Measurements from ENCODE around the gene MSL3B.

The MSL3B gene

DNA sequence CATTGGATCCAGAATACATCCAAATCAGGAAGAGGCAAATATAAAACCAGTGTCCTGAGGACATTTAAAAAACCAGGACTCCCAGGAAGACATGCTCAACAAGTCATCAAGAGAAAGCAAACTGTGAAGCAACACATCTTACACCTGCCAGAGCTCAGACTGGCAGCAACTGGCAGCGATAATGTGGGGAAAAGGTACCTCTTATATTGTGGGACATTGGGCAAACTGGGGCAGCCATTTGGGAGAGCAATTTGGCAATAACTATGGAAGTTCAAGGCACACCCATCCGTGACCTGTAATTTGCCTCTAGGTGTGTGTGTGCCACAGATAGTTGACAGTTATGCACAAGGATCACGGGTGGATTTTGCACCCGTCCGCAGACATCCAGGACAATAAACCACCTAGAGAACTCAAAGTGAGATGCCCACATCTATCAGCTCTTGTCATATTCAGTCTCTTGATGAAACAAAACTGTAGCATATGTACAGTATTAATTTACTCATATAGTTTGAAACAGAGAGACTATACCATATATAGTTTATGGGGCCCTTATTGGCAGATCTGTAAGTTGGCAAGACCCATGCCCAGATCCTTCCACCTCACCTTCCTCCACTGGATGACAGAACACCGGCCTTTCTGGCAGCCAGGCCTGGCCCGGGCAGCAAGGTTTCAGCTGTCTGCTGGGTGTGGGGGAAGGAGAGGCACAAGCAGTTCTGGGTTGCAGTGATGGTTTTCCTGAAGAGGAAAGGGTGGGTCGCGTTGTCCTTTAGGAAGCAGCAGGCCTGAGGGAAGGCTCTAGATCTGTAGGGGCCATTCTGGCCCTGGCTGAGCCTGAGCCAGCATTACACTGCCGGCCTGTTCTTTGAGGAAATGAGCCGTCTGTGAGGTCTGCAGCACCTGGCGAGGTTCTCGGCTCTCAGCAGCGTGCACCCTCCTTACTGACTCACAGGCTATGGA lies 32.7 kb downstream of the MSL3B start:
- DNase-seq (ENCODE audit: extremely low spot score), result no peak
- H3K4me3 ChIP-seq (ENCODE audit: low read depth, low read length), result no peak overlapping the region
- H3K4me1 ChIP-seq (ENCODE audit: insufficient read depth), result no peaks in the 10 kb centered on the region
- no peak overlapping the region for H3K27ac ChIP-seq (ENCODE audit: low read depth)
- WGBS, result 91% methylated on average over 14 of the region's 14 CpGs
- H3K36me3 ChIP-seq (ENCODE audit: insufficient read depth), result no peaks in the 10 kb centered on the region

DNA sequence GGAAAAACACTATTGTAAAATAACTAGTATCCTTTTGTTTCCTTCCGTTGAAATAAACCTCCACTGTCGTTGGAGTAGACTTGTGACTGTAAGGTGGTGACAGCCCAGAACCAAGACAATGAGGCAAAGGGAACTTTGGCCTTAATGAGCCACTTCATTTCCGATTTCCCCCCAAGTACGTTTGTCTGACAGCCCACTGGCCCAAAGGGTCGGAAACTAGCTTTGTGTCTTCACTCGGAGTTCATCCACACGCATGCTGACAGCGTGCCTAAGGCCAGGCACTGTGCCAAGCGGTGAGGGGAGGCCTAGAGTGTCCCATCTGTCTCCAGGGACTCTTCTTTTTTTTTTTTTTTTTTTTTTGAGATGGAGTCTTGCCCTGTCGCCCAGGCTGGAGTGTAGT lies 34.8 kb downstream of the MSL3B start:
- Histone ChIP-seq H3K4me1 (ENCODE audit: insufficient read depth) (no peaks in the 10 kb centered on the region), H3K36me3 (ENCODE audit: insufficient read depth) (no peaks in the 10 kb centered on the region), H3K27ac (ENCODE audit: low read depth) (no peak overlapping the region), H3K4me3 (ENCODE audit: low read depth, low read length) (no peak overlapping the region)
- 53% methylated on average over 10 of the region's 10 CpGs for WGBS
- no peak for DNase-seq (ENCODE audit: extremely low spot score)

DNA sequence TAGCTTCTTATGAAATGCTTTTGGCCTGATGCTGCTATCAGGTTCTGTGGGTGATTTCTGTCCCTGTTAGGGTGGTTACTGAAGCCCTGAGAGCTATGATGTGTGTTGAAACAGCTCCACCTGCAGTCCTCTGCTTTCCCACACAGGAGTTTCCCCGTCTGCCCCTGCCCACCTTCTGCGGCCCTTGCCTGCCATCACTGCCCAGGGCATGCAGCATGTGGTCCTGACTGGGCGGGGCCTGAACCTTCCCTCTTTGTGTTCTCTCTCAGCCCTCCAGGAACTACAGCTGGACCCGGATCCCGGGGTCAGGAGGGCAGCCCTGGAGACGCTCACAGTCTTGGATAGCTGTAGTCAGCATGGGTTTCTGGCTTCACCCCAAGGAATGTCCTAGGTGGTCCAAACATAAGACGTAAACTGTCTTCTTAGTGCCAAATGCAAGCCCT lies 35.3 kb downstream of the MSL3B start:
- no peaks in the 10 kb centered on the region for H3K36me3 ChIP-seq (ENCODE audit: insufficient read depth)
- no peak for DNase-seq (ENCODE audit: extremely low spot score)
- 36% methylated on average over 7 of the region's 7 CpGs for WGBS
- no peak overlapping the region for H3K27ac ChIP-seq (ENCODE audit: low read depth)
- H3K4me1 ChIP-seq (ENCODE audit: insufficient read depth), result no peaks in the 10 kb centered on the region
- H3K4me3 ChIP-seq (ENCODE audit: low read depth, low read length), result no peak overlapping the region

DNA sequence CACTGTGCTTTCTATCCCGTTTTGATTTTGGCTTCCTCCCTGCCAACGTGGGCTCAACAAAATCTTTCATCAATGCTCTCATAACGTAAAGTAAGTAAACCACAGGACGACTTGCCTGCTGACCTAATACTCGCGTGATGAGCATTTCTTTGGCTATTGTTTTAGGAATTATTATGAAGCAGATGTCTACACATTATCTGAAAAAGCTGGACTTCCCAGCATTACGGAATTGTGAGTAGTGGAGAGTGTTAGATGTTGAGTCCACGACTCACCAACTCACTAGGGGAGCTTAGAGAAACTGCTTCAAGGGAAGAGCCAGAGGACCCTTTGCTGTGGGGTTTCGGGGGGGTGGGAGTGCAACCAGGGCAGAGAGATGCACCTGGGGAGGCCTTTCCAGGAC lies 35.8 kb downstream of the MSL3B start:
- 59% methylated on average over 9 of the region's 9 CpGs for WGBS

GRCh38 chr2:233831861-233832260 lies 36.3 kb downstream of the MSL3B start:
- Histone ChIP-seq H3K4me1 (ENCODE audit: insufficient read depth) (no peaks in the 10 kb centered on the region), H3K4me3 (ENCODE audit: low read depth, low read length) (no peak overlapping the region), H3K36me3 (ENCODE audit: insufficient read depth) (no peaks in the 10 kb centered on the region), H3K27ac (ENCODE audit: low read depth) (no peak overlapping the region)
- 92% methylated on average over 6 of the region's 6 CpGs for WGBS
- DNase-seq (ENCODE audit: extremely low spot score), result no peak

More for the DNA sequence above, 35.8 kb downstream of the MSL3B start:
- DNase-seq (ENCODE audit: extremely low spot score), result no peak
- Histone ChIP-seq H3K36me3 (ENCODE audit: insufficient read depth) (no peaks in the 10 kb centered on the region), H3K4me3 (ENCODE audit: low read depth, low read length) (no peak overlapping the region), H3K27ac (ENCODE audit: low read depth) (no peak overlapping the region), H3K4me1 (ENCODE audit: insufficient read depth) (no peaks in the 10 kb centered on the region)

DNA sequence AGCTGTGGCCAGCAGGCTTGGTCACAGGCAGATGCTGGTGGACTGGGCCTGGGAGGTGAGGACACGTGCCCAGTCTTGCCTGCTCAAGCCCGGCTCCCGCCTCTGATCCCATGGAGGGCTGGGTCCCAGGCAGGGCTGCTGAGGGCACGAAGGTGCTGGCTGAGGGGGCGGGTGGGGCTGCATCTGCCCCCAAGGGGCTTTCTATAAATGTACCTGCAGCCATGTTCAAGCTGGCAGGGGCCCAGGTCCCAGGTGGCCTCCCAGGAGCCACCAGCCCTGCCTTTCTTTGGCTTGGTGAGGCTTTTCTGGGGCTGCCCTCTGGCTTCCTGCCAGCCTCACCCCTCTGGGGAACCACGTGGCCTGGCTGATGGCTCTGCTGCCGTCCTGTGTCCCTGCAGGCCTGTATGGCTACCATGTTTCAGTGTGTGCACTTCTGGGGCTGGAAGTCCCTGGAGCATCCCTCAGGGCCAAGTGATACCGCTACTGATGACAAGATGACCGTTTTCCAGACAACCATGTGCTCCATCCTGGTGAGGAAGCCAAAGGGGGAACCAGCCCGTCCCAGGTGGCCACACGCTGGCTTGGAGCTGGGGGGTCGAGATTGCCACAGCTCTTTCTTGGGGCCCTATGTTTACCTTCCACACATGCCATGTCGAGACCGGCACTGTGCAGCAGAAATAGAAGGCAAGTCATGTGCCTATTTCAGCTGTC lies 37.0 kb downstream of the MSL3B start:
- no peak for DNase-seq (ENCODE audit: extremely low spot score)
- WGBS, result 67% methylated on average over 14 of the region's 14 CpGs
- H3K36me3 ChIP-seq (ENCODE audit: insufficient read depth), result no peaks in the 10 kb centered on the region
- H3K4me1 ChIP-seq (ENCODE audit: insufficient read depth), result no peaks in the 10 kb centered on the region
- H3K27ac ChIP-seq (ENCODE audit: low read depth), result no peak overlapping the region
- no peak overlapping the region for H3K4me3 ChIP-seq (ENCODE audit: low read depth, low read length)

DNA sequence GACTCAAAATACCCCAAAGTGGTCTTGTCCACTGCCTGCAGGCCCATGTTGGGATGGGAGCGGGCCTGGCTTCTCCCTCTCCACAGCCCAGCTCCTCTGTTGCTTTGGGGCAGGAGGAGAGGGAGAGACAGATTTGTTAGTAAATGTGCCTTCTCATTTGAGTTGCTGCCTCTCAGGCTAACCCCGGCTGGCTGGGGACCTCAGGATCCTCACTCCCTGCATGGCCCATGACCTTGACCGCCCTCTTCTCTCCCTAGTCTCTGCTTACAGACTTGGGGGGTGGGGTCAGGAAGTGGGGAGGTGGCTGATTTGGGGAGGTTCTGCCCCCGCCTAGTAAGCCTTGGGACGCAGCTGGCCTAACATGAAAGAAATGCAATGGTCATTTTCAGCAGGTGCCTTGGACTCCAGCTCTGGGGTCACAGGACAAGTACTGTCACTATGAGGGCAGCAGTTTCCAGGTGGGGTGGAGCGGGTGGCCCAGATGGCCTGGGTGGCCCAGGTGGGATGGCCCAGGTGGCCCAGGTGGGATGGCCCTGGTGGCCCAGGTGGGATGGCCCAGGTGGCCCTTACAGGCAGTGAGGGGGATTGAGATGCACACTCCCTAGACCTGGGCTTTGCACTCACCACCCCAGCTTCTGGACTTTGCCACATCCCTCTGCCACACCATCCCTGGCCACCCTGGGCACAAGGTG lies 37.9 kb downstream of the MSL3B start:
- WGBS, result 91% methylated on average over 6 of the region's 6 CpGs
- H3K4me1 ChIP-seq (ENCODE audit: insufficient read depth), result no peaks in the 10 kb centered on the region
- no peaks in the 10 kb centered on the region for H3K36me3 ChIP-seq (ENCODE audit: insufficient read depth)
- no peak overlapping the region for H3K4me3 ChIP-seq (ENCODE audit: low read depth, low read length)
- DNase-seq (ENCODE audit: extremely low spot score), result no peak
- H3K27ac ChIP-seq (ENCODE audit: low read depth), result no peak overlapping the region

GRCh38 chr2:233829193-233830110 lies 38.7 kb downstream of the MSL3B start:
- no peak overlapping the region for H3K4me3 ChIP-seq (ENCODE audit: low read depth, low read length)
- no peak for DNase-seq (ENCODE audit: extremely low spot score)
- no peaks in the 10 kb centered on the region for H3K4me1 ChIP-seq (ENCODE audit: insufficient read depth)
- no peaks in the 10 kb centered on the region for H3K36me3 ChIP-seq (ENCODE audit: insufficient read depth)
- 76% methylated on average over 15 of the region's 15 CpGs for WGBS
- H3K27ac ChIP-seq (ENCODE audit: low read depth), result no peak overlapping the region

DNA sequence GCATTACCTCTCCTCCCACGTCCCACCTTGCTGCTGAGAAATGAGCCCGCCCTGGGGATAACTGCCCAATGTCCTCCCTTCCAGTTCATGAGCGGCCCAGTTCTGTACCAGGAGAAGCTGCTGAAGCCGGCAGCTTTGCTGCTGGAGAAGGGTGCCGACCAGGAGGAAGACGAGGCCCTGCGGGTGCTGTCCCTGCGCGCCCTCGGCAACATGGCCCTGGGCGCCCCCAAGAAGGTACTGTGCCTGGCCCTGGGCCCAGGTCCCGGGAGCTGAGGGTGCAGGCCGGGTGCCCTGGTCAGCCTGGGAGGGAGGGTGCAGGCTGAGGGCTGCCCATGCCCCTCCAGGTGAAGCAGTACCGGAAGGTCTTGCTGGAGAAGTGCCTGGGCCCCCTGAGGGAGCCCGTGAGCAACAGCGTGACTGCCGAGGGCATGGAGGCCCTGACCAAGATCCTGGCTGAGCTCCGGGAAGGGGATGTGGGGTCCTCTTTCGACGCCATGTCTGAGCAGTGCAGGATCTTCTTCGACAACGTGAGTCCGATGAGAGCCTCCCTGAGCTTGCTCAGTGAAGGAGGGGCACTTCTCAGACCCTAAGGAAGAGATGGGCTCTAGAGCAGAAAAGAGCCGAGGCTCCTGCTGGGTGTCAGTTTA lies 39.5 kb downstream of the MSL3B start:
- H3K4me1 ChIP-seq (ENCODE audit: insufficient read depth), result no peaks in the 10 kb centered on the region
- no peaks in the 10 kb centered on the region for H3K36me3 ChIP-seq (ENCODE audit: insufficient read depth)
- 75% methylated on average over 24 of the region's 24 CpGs for WGBS
- no peak overlapping the region for H3K27ac ChIP-seq (ENCODE audit: low read depth)
- no peak for DNase-seq (ENCODE audit: extremely low spot score)
- H3K4me3 ChIP-seq (ENCODE audit: low read depth, low read length), result no peak overlapping the region

- Histone ChIP-seq H3K4me1 (ENCODE audit: insufficient read depth) (no peaks in the 10 kb centered on the region), H3K36me3 (ENCODE audit: insufficient read depth) (no peaks in the 10 kb centered on the region), H3K27ac (ENCODE audit: low read depth) (no peak overlapping the region), H3K4me3 (ENCODE audit: low read depth, low read length) (no peak overlapping the region)
- DNase-seq (ENCODE audit: extremely low spot score), result no peak
- WGBS, result 61% methylated on average over 7 of the region's 7 CpGs
Observed at GRCh38 chr2:233824373-233824772, 43.8 kb downstream of the MSL3B start.

DNA sequence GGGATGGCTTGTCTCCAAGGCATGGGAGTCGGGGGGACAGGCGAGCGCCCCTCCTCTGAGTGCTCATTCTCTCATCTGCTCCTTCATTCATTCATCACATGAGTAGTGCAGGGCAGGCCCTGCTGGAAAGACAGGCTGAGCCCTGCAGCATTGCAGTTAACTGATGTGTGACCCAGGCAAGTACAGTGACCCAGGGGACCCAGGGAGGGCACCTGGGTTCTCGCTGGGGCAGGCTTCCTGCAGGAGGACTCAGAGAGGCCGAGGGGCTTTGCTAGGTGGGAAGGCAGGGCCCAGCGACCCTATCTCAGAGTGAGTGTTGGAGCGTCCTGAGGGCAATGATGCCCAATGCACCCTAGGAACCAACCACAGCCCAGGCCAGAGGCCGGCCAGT lies 44.5 kb downstream of the MSL3B start:
- DNase-seq (ENCODE audit: extremely low spot score), result no peak
- Histone ChIP-seq H3K36me3 (ENCODE audit: insufficient read depth) (no peaks in the 10 kb centered on the region), H3K4me1 (ENCODE audit: insufficient read depth) (no peaks in the 10 kb centered on the region), H3K27ac (ENCODE audit: low read depth) (no peak overlapping the region), H3K4me3 (ENCODE audit: low read depth, low read length) (no peak overlapping the region)
- 86% methylated on average over 8 of the region's 8 CpGs for WGBS

GRCh38 chr2:233822781-233823730 lies 45.1 kb downstream of the MSL3B start:
- 78% methylated on average over 25 of the region's 25 CpGs for WGBS
- Histone ChIP-seq H3K27ac (ENCODE audit: low read depth) (no peak overlapping the region), H3K36me3 (ENCODE audit: insufficient read depth) (no peaks in the 10 kb centered on the region), H3K4me3 (ENCODE audit: low read depth, low read length) (no peak overlapping the region), H3K4me1 (ENCODE audit: insufficient read depth) (no peaks in the 10 kb centered on the region)
- DNase-seq (ENCODE audit: extremely low spot score), result no peak
